Measurements from ENCODE around the gene RAD51B.

The RAD51B gene

DNA sequence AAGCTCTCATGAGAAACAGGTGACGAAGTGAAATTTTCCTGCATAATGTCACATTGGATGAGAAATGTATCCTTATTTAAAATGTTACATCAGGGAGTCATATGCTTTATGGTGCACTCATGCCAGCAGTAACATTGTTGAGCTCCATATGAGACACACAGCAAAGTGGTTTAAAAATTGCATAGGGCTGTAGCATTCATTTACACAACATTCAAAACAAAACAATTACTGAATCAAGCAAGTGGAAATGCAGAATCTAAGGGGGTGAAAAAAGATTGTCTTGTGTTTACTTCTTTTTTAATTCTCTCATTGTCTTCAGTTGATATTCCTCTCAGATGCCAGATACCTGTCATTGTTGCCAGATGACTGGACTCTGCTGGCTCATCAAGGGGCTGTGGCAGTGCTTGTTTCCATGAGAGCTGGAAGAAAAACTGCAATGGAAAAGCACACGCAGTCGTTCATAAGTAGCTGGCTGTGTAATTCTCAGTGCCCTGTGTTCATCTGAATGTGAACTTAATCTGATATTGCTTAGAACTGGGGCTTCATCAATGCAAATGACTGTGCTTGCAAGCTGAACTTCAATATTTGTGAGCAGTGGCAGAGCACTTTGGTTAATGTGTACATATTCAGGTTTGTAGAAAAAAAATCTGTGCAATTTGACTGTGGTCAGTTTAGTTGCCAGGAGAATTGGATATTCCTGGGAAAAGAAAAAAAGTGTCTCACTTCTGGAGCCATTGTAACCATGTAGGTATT is 305.6 kb downstream of the RAD51B start:
- DNase-seq = no peak

DNA sequence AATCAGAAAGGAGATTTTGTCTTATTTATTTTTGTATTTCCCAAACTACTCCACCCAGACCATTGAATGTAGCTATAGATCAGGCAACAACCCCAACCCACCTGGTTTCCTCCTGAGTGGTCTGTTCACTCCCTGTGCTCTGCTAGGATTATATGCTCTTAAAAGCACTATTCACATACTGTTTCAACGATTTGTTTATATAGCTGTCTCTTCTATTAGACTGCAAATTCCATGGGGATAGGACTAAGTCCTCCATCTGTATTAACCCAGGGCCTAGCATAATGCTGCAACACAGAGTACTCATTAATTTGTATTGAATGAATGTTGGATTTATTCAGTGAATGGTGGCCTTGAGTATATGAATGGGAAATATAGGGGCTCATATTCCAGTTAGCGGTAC is 307.6 kb downstream of the RAD51B start:
- DNase-seq = no peak

DNA sequence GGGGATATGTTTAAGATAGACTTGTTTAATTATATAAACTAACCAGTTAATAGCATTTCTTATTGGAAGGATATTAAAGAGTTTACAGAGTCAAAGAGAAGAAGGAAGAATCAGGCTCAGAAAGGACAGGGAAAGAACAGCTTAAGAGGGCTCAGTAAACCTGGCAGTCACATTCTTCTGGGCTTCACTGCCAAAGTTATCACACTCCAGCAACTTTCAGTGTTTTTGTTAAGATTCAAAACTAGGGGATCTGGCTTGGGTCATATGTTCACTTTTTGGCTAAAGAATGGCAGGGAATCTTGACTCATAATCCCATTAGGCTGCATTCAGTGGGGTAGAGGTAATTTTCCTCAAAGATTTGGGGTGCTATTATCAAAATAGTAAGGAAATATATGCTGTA is 312.3 kb downstream of the RAD51B start:
- DNase-seq = no peak

DNA sequence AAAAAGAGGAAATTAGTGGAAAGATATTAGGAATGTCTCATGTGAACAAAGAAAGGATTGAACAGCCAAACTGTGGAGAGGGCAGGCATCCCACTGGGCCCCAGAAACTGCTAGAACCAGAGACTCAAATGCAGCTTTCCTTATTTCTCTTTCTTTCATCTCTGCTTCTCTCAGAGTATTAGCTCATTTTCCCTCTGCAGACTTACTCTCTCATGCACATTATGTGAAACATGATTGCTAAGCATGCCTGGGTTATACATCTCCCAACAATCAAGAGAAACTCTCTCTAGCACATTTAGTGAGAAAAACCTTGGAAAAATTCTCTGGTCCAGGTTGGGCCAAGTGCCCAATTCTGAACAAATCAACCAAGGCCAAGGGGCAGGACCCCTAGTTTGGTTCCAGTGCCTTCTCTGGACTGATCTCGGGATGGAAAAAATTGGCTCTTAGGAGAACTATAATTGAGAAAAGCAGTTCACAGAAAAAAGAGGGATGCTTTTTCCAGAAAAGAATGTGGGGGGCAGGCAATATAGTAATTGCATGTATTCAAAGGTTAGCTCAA is 313.1 kb downstream of the RAD51B start:
- DNase-seq = no peak

DNA sequence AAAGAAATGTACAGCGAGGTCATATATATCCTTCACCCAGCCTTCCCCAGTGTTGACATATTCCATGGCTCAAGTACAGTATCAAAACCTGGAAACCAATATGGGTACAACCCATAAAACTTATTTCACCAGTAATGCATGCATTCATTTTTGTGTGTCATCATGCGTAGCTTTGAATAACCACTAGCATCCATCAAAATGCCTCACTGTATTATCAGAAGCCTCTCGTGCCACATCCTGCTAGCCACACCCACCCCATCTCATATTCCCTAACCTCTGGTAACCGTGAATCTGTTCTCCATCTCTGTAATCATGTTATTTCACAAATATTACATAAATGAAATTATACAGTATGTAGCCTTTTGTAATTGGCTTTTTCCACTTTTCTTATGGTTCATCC is 314.3 kb downstream of the RAD51B start:
- no peak for DNase-seq

DNA sequence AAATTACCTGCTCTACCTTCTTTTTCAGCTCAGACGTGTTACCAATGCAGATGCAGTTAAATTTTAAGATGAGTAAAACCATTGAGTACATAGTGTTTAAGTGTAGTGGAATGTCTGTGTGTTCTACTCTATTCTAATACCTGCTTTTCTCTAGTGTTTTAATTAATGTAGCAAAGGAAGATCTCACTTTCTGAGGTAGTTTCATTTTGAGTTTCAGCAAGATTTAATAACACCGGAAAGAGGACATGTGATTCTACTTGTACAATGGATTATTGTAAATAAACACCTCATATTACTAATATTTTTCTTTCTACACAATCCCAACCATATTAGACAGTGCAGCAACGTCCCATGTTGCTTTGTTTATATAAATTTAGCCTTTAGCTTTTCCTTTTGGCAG is 315.4 kb downstream of the RAD51B start:
- DNase-seq = no peak

DNA sequence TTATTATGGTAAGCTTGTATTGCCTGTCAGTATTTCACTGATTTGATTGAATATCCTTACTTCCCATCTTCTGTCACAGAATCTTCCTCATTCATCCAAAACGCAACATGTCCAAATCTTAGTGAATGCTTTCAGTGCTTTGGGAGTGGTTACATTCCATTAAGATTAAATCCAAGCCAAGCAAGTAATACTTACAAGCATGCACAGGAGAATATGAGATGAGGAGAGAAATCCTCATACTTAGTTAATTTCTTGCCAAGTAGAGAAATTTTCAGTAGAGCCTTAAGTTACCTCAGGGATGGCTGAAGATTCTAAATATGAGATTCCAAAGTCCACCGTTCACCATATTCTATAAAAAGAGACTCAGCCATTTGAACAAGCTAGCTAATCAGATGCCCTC is 316.0 kb downstream of the RAD51B start:
- DNase-seq = no peak

DNA sequence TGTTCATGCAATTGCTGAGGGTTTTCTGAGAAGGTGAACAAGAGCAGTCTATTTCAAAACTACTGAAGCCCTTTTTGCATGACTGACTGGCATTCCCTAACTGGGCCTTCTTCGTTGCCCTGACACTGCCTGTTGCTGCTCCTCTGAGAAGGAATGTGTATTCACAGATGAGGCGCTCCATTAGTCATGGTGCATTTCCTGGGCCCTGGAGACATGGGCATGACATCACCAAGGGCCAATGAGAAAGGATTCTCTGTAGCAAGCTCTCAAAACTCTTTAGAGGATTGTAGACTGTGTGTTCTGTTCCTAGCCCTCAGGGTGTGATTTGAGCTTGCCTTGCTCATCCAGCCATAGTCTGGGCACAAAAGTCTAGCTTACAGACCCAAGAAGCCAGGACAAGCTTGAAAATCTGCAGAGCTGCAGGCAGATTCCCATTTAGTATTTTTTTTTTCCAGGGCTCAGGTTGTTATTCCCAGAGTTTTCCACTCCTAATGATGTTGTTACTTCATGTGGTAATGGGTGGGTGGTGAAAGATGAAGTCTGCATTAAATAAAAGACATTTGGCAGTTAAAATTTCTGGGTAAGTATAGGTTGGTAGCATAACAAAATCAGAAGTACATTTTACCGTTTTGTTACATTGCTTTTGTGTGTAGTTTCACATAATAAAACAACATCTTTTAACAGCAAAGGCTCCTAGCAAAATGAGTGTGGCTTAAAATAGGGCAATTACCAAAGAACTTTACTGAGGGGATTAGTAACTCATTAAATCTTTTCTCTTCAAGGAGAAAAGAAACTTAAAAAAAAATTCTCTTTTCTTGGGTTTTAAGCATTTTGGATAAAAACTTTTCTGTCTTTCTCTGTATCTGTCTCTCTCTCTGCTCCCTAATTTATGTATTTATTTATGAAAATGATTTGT is 318.4 kb downstream of the RAD51B start:
- no peak for DNase-seq

DNA sequence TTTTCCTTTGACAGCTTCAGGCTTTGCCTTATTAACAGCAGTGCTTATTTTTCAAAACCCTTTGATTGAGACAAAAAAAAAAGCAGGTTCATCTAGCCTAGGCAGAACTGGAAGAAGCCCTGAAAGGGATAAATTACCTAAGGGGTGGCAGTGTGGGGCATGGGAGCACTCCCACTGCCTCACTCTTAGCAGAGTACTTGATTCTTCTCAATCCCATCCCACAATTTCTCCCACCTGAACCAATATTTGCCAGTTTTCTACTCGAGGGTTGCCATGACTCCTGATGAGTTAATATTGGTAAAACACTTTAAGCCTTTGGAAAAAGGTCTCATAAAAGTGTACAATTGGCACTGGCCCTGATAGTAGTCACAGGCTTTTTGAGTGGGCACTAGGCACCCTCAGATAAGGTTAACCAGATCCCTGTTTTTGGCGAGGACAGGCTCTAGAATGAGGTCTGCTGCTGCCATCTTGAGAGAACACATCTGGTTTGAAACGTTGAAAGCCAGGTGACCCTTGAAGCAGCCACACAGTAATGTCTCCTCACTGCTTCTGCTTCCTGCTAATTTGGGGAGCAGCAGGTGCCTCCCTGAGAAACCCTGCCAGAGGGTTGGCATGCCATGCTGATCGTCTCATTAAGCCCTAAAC is 320.0 kb downstream of the RAD51B start:
- DNase-seq = no peak

DNA sequence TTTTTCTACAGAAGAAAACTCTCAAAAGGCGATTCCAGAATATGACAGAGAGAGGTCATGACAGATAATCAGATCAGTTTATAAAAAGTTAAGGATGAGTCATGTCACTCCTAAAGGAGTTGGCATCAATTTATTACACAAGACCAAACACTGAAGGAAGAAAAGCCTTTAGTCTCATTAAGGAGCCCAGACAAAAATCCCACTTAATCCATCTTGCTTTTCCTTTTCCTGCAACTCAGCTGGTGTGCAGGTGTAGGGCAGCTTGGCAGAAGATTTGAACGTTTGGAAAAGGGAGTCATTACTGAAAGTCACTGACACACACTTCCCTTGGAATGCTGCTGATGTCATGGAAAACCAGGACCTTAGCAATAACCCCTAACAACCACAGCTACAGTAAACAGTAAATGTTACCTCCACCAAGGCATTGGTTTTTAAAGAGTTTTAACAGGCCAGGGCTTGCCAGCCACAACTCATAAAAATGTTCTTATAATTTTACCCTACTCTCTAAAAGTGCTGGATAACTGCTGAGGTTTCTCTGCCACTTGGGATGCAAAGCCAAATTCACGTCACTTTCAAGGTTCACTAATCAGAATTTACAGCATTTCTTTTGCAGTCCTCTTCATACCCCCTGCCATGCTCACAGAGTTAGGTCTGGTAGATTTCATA is 320.6 kb downstream of the RAD51B start:
- DNase-seq = no peak

DNA sequence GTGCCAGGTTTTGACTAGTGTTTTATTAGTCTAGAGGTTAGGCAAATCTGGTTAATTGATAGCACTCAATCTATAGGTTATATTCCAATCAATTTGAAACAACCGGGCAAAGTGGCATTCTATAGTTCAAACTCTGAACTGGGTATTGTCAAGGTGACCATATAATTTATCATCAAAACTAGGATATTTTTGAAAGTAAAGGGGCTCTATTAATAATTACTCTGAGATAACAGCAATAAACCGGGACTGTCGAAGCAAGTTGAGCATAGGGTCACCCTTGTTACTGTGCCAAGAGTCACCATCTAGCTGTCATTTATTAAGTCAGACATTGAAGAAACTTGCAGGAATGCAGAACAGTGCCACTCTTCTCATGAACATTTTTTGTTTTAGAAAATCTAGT is 321.2 kb downstream of the RAD51B start:
- no peak for DNase-seq

DNA sequence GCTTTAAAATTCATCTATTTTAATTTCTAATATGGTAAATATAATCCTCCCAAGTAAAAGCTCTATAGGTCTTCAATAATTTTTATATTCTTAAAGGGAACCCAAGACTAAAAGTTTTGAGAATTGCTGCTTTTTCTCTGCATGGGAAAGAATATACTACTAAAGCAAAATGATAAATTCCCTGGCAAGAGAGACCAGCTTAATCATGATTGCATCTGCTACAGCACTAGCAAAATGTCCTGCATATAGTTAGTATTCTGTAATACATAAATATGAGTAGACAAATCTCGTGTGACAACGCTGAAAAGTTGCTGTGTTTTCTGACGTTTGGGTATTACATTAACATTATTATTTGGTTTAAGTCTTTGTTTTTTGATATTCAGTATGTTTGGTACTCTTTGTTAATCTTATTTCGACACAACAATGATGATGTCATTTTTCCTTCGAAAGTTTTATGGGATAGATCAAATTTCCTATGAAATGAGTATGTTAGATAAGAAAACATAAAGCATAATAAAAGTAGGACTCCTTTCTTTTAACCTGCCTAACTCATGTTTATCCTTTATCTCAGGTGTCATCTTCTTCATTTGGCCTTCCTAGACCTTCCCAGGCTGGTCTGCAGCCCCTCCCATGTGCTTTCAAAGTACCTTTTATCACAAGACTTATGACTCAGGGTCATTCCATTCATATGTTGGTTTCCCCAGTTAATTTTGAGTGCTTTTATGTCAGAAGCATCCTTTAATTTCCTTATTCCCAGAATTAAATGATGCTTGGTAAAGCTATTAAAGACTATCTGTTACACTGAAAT is 321.9 kb downstream of the RAD51B start:
- DNase-seq = no peak

DNA sequence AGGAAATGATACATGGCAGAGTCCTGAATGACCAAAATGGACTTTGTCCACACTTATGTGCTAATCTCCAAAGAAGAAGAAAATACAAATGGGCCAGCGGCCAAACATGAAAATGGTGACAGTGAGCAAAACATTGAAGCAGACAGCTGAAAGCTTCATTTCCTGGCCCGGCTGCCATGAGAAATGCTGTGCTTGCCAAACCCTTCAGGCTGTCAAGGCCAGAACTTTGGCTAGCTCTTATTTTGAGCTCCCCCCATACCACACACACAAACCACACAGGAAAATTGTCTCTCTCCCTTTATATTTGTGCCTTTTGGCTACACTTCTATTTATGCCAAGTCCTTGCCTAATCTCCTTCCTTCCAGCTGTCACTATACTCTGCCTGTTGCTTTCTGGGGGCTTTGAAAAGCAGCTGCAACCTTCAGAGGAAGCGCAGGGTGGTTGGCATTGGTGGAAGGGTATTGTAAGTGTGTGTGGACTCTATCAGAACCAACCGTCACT is 323.8 kb downstream of the RAD51B start:
- no peak for DNase-seq

DNA sequence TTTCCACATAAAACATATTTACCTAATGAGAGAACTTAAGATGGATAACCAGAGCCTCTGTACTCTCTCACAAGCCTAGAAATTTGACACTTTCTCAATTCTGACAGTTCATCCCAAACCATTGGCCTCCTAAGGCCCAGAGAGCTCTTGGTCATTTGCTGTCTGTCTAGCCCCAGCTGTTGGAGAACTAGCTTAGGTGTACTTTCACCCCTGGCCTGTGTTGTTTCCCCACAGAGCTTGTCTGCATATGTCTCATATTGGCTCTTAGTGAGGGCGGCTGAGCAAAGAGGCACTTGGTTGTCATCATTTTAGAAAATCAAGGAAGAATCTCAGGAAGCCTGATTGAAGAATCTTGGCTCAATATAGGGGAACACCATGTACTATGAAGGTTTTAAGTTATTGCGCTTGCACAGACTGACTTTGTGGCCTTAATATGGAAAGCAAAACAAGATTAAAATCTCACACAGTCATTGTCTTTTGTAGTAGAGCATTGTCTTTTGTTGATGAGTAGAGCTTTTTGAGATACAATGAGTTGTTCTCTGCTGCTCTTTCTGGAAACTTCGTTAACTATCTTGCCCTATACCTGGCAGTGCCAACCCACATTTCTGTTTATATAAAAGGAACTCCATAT is 324.6 kb downstream of the RAD51B start:
- DNase-seq = no peak

DNA sequence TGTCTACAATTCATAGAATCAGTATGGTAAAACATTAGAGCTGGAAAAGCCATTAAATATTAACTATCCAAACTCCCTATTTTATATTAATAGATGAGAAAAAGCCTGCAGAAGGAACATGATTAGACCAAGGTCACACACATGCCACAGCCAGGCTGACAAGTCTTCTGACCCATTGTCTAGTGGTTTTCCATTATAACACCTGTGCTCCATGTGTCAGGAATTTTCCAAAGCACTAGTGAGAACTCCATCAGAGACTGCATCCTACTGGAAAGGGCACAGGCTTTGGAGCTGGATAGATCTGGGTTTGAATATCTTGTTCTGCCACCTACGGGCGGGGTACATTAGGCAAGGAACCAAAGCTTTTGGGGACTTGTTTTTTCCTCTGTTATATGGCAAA is 325.5 kb downstream of the RAD51B start:
- DNase-seq = no peak

DNA sequence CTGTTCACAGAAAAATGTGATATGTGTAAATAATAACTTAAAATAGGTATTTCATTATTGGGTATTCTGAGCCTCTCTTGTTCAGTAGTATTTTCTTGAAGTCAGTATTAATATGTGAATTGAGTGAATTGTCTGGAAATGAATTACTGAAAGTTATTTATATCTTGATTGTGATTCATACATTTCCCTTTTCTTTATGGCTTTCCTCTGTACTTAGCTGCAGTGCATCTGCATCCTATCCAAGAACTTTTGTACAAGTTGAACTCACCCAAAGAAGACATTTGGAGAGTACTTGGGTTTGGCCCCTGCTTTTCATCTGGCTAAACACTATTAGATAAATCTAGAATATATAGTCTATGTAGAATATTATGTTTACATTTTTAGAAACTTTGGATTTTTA is 326.0 kb downstream of the RAD51B start:
- DNase-seq = no peak

DNA sequence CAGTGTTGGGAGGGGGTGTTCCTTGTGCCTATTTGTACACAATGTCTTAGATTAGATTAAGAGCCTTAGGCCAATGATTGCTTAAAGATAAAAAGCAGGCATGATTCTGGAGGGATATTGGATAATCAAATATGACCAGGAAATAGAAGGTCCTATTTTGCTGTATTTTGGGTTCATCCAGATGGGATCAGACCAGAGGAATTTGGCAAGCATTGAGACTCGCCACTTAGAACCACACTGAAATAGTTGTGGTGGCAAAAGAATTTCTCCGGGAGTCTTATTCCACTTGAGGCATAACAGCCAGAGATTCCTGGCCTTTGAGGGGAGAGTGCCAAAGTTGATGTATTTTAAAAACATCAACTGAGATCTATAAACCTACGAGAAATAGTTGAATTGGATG is 327.2 kb downstream of the RAD51B start:
- no peak for DNase-seq

DNA sequence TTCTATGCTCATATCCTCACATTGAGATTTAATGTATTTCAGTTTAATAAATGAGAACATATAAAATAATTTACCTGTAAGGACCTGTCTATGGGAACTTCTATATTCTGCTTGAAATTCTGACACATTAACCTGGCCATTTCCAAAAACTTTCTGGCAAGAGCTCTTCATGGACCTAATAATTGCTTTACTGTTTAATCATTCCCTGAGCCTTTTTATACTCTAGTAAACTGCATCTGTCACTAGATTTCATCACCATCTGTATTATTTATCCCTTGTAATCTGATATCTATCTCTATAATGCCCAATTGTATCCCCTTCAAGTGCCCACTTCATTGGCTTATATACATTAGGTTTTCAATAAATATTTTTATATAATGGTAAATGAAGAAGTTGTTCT is 327.7 kb downstream of the RAD51B start:
- no peak for DNase-seq

DNA sequence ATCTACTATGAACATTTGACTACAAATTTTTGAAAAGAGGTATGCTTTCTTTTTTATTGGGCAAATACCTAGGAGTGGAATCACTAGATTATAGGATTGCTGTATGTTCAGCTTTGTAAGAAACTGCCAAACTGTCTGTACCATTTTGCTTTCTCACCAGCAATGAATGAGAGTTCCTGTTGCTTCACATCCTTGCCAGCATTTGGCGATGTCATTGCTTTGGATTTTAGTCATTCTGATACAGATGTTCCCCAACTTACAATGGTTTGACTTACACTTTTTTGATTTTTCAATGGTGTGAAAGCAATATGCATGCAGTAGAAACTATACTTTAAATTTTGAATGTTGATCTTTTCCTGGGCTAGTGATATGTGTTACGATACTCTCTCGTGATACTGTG is 328.7 kb downstream of the RAD51B start:
- DNase-seq = no peak

DNA sequence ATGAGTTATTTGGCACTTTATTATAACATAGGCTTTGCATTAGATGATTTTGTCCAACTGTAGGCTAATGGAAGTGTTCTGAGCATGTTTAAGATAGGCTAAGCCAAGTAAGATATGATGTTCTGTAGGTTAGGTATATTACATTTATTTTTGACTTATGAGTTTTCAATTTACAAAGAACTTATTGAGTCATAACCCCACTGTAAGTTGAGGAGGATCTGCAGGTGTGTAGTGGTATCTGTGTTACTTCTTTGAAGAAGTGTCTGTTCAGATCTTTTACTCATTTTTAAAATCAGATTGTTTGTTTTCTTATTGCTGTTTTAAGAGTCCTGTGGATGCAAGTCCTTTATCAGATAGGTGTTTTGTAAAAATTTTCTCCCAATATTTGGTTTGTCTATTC is 329.2 kb downstream of the RAD51B start:
- no peak for DNase-seq

DNA sequence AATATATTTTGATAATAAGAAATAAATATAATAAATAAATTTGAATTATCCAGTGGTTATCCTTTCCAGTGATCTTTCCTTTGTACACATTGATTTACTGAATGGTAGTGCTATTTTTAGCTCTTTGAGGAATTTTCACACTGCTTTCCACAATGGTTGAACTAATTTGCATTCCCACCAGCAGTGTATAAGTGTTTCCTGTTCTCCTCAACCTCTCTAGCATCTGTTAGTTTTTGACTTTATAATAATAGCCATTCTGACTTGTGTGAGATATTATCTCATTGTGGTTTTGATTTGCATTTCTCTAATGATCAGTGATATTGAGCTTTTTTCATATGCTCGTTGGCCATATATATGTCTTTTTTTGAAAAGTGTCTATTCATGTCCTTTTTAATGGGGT is 333.7 kb downstream of the RAD51B start:
- DNase-seq = no peak
